ENCODE data around the gene MEIG1. TPM values are rescaled to one million over a fixed set of nuclear protein-coding genes. Genes with fewer than 3 reads are reported as not detected.

Gene MEIG1
- 1 to 10 TPM in 1 of 2 experiments, under 1 TPM in 1; 0.81 to 1.1 TPM for total RNA-seq

GRCh38 chr10:14959221-14960057, at the start of gene MEIG1:
Gene MEIG1 (plus strand): TSS chr10:14959388. CDS start chr10:14966469, 7,081 bp downstream.
- Mint-ChIP-seq H3K36me3 (ENCODE audit: low read depth) (no peaks in the 10 kb centered on the region), H3K27ac (peak within 1 kb of the TSS; percentile 98), H3K27me3 (no peaks in the 10 kb centered on the region), H3K4me3 (peak within 1 kb of the TSS; percentile 97), H3K4me1 (peaks cover 26% of the 10 kb centered on the region), H3K9me3 (ENCODE audit: low read depth) (no peaks in the 10 kb centered on the region)
- ATAC-seq (peak; percentile 87), DNase-seq (peak; percentile 96)
- intact Hi-C loops (cut with DNase I, micrococcal nuclease), result loop anchor here (1.0 to 10.0 kb wide), 15 partner anchors 81 to 1615 kb away; partner anchors contain the start of genes CDNF (in 2 of the 2), HSPA14 (in 2 of the 2), MSANTD7 (in 2 of the 2) and RPP38 (in 2 of the 2)
- ChIA-PET CTCF (interaction anchor here (0.7 to 3.1 kb wide), 7 partner anchors 10 to 451 kb away, joined by 3 to 7 read pairs (median 3); partner anchors contain the start of genes CDNF, HSPA14 and MSANTD7), POLR2A (interaction anchor here (0.9 to 2.2 kb wide), 4 partner anchors 81 to 774 kb away, joined by 4 to 8 read pairs (median 6); partner anchors contain the start of genes CDNF, HSPA14, MSANTD7 and SUV39H2)

GRCh38 chr10:14910953-14911352, 48.2 kb upstream of the MEIG1 start:
- H3K27me3 Mint-ChIP-seq, result no peaks in the 10 kb centered on the region
- no peak for ATAC-seq
- intact Hi-C loops (cut with DNase I, micrococcal nuclease), result no loop called here
- H3K27ac Mint-ChIP-seq, result peak overlapping the region; percentile 28
- H3K4me1 Mint-ChIP-seq, result peaks cover 23% of the 10 kb centered on the region
- H3K9me3 Mint-ChIP-seq (ENCODE audit: low read depth), result peaks cover 8% of the 10 kb centered on the region
- no peak overlapping the region for H3K4me3 Mint-ChIP-seq
- POLR2A ChIA-PET, result no interaction called here
- CTCF ChIA-PET, result interaction anchor here (0.7 to 1.0 kb wide), 2 partner anchors 15 to 37 kb away, joined by 3 read pairs; no protein-coding TSS in a partner anchor
- DNase-seq, result no peak
- H3K36me3 Mint-ChIP-seq (ENCODE audit: low read depth), result peaks cover 84% of the 10 kb centered on the region

- H3K4me1 Mint-ChIP-seq, result peaks cover 24% of the 10 kb centered on the region
- ChIA-PET CTCF (no interaction called here), POLR2A (no interaction called here)
- peaks cover 88% of the 10 kb centered on the region for H3K36me3 Mint-ChIP-seq (ENCODE audit: low read depth)
- H3K9me3 Mint-ChIP-seq (ENCODE audit: low read depth), result peaks cover 12% of the 10 kb centered on the region
- H3K27me3 Mint-ChIP-seq, result no peaks in the 10 kb centered on the region
- H3K4me3 Mint-ChIP-seq, result no peak overlapping the region
- intact Hi-C loops (cut with DNase I, micrococcal nuclease), result no loop called here
- no peak overlapping the region for H3K27ac Mint-ChIP-seq
- ATAC-seq (no peak), DNase-seq (no peak)
These were observed 47.4 kb upstream of the MEIG1 start for GRCh38 chr10:14911801-14912200.

- H3K36me3 Mint-ChIP-seq (ENCODE audit: low read depth), result peaks cover 89% of the 10 kb centered on the region
- DNase-seq (no peak), ATAC-seq (no peak)
- ChIA-PET POLR2A (no interaction called here), CTCF (no interaction called here)
- H3K27me3 Mint-ChIP-seq, result no peaks in the 10 kb centered on the region
- no peak overlapping the region for H3K27ac Mint-ChIP-seq
- intact Hi-C loops (cut with DNase I, micrococcal nuclease), result no loop called here
- no peak overlapping the region for H3K4me3 Mint-ChIP-seq
- H3K9me3 Mint-ChIP-seq (ENCODE audit: low read depth), result peaks cover 13% of the 10 kb centered on the region
- peaks cover 14% of the 10 kb centered on the region for H3K4me1 Mint-ChIP-seq
These were observed 42.6 kb upstream of the MEIG1 start for GRCh38 chr10:14916600-14916999.

GRCh38 chr10:14917827-14918226, 41.4 kb upstream of the MEIG1 start:
- Mint-ChIP-seq H3K4me1 (peaks cover 14% of the 10 kb centered on the region), H3K9me3 (ENCODE audit: low read depth) (peaks cover 13% of the 10 kb centered on the region), H3K36me3 (ENCODE audit: low read depth) (peaks cover 92% of the 10 kb centered on the region), H3K27ac (no peak overlapping the region), H3K27me3 (no peaks in the 10 kb centered on the region), H3K4me3 (no peak overlapping the region)
- ATAC-seq, result no peak
- CTCF ChIA-PET, result interaction anchor here (0.6 to 1.3 kb wide), 3 partner anchors 12 to 133 kb away, joined by 4 read pairs; no protein-coding TSS in a partner anchor
- POLR2A ChIA-PET, result interaction anchor here (0.6 kb wide), 2 partner anchors 90 to 187 kb away, joined by 4 to 5 read pairs; no protein-coding TSS in a partner anchor
- no peak for DNase-seq
- intact Hi-C loops (cut with DNase I, micrococcal nuclease), result no loop called here

GRCh38 chr10:14918964-14919363, 40.2 kb upstream of the MEIG1 start:
- Mint-ChIP-seq H3K9me3 (ENCODE audit: low read depth) (peaks cover 13% of the 10 kb centered on the region), H3K27me3 (no peaks in the 10 kb centered on the region), H3K4me3 (no peak overlapping the region), H3K27ac (no peak overlapping the region), H3K36me3 (ENCODE audit: low read depth) (peaks cover 89% of the 10 kb centered on the region), H3K4me1 (peaks cover 14% of the 10 kb centered on the region)
- intact Hi-C loops (cut with DNase I, micrococcal nuclease), result no loop called here
- POLR2A ChIA-PET, result interaction anchor here (0.6 kb wide), 1 partner anchor 35 kb away, joined by 3 read pairs; the partner anchor contains the start of gene DCLRE1C
- CTCF ChIA-PET, result interaction anchor here (1.1 kb wide), 1 partner anchor 38 kb away, joined by 4 read pairs; no protein-coding TSS in a partner anchor
- ATAC-seq, result no peak
- no peak for DNase-seq

GRCh38 chr10:14924013-14924412, 35.2 kb upstream of the MEIG1 start:
- Mint-ChIP-seq H3K4me1 (no peaks in the 10 kb centered on the region), H3K36me3 (ENCODE audit: low read depth) (peaks cover 74% of the 10 kb centered on the region), H3K4me3 (no peak overlapping the region), H3K27ac (no peak overlapping the region), H3K27me3 (no peaks in the 10 kb centered on the region), H3K9me3 (ENCODE audit: low read depth) (no peaks in the 10 kb centered on the region)
- intact Hi-C loops (cut with DNase I, micrococcal nuclease), result no loop called here
- CTCF ChIA-PET, result no interaction called here
- no peak for ATAC-seq
- POLR2A ChIA-PET, result no interaction called here
- no peak for DNase-seq

GRCh38 chr10:14925268-14925667, 33.9 kb upstream of the MEIG1 start:
- DNase-seq, result no peak
- Mint-ChIP-seq H3K4me3 (no peak overlapping the region), H3K27ac (no peak overlapping the region), H3K27me3 (no peaks in the 10 kb centered on the region), H3K9me3 (ENCODE audit: low read depth) (no peaks in the 10 kb centered on the region), H3K36me3 (ENCODE audit: low read depth) (peaks cover 61% of the 10 kb centered on the region), H3K4me1 (no peaks in the 10 kb centered on the region)
- no peak for ATAC-seq
- POLR2A ChIA-PET, result no interaction called here
- intact Hi-C loops (cut with DNase I, micrococcal nuclease), result no loop called here
- CTCF ChIA-PET, result interaction anchor here (0.7 kb wide), 1 partner anchor 133 kb away, joined by 3 read pairs; no protein-coding TSS in a partner anchor

GRCh38 chr10:14926061-14926470, 33.1 kb upstream of the MEIG1 start:
- ATAC-seq (no peak), DNase-seq (no peak)
- H3K9me3 Mint-ChIP-seq (ENCODE audit: low read depth), result no peaks in the 10 kb centered on the region
- H3K4me3 Mint-ChIP-seq, result no peak overlapping the region
- no peaks in the 10 kb centered on the region for H3K27me3 Mint-ChIP-seq
- intact Hi-C loops (cut with DNase I, micrococcal nuclease), result no loop called here
- ChIA-PET POLR2A (no interaction called here), CTCF (interaction anchor here (0.7 kb wide), 1 partner anchor 132 kb away, joined by 3 read pairs; no protein-coding TSS in a partner anchor)
- no peaks in the 10 kb centered on the region for H3K4me1 Mint-ChIP-seq
- peaks cover 59% of the 10 kb centered on the region for H3K36me3 Mint-ChIP-seq (ENCODE audit: low read depth)
- H3K27ac Mint-ChIP-seq, result no peak overlapping the region

- ATAC-seq (no peak), DNase-seq (no peak)
- H3K27ac Mint-ChIP-seq, result no peak overlapping the region
- no peak overlapping the region for H3K4me3 Mint-ChIP-seq
- POLR2A ChIA-PET, result no interaction called here
- H3K27me3 Mint-ChIP-seq, result no peaks in the 10 kb centered on the region
- peaks cover 54% of the 10 kb centered on the region for H3K36me3 Mint-ChIP-seq (ENCODE audit: low read depth)
- H3K9me3 Mint-ChIP-seq (ENCODE audit: low read depth), result no peaks in the 10 kb centered on the region
- no peaks in the 10 kb centered on the region for H3K4me1 Mint-ChIP-seq
- CTCF ChIA-PET, result interaction anchor here (0.6 kb wide), 1 partner anchor 951 kb away, joined by 3 read pairs; no protein-coding TSS in a partner anchor
- intact Hi-C loops (cut with DNase I, micrococcal nuclease), result no loop called here
These were observed 32.3 kb upstream of the MEIG1 start for GRCh38 chr10:14926722-14927416.

- ATAC-seq, result no peak
- Mint-ChIP-seq H3K27ac (no peak overlapping the region), H3K9me3 (ENCODE audit: low read depth) (no peaks in the 10 kb centered on the region), H3K4me1 (no peaks in the 10 kb centered on the region), H3K4me3 (no peak overlapping the region), H3K27me3 (no peaks in the 10 kb centered on the region), H3K36me3 (ENCODE audit: low read depth) (peaks cover 54% of the 10 kb centered on the region)
- intact Hi-C loops (cut with DNase I, micrococcal nuclease), result no loop called here
- POLR2A ChIA-PET, result no interaction called here
- no peak for DNase-seq
- CTCF ChIA-PET, result no interaction called here
These were observed 28.6 kb upstream of the MEIG1 start for GRCh38 chr10:14930610-14931009.
